Keratinocyte (primary cell): Measurements from ENCODE around the gene KMT2A. TPM values are rescaled to one million over a fixed set of nuclear protein-coding genes. Genes with fewer than 3 reads are reported as not detected.

ENCODE experiments used
- DNase-seq: peaks from one replicate; pipeline ENCODE4 v3.0.0-alpha.2; 2011; ENCODE audit warnings: low read depth, missing footprints, low spot score
- FAIRE-seq: peaks from 2 replicates; lab custom pipeline; 2011; peaks lifted over from hg19 to GRCh38; lab: Jason Lieb, UNC
- H2AFZ ChIP-seq: 2 replicates; pipeline ENCODE4 v1.6.0; 2012; ENCODE audit warnings: low read length, control low read depth, inconsistent platforms; ENCODE audit not compliant: control insufficient read depth
- H3K27ac ChIP-seq: 2 replicates; pipeline ENCODE4 v1.5.1; 2011; ENCODE audit warnings: low read length; ENCODE audit not compliant: control insufficient read depth, insufficient read depth
- H3K27me3 ChIP-seq: 3 replicates; pipeline ENCODE4 v1.6.0; 2011; ENCODE audit warnings: low read length; ENCODE audit not compliant: control insufficient read depth, insufficient read depth; ENCODE audit errors: extremely low read depth
- H3K36me3 ChIP-seq, 2 experiments: 2 replicates in 1 of 2; 3 replicates in 1 of 2; pipeline ENCODE4 v1.5.1; 2011; ENCODE audit warnings: low read length in 2 of 2, mild to moderate bottlenecking in 1 of 2; ENCODE audit not compliant: control insufficient read depth in 2 of 2, insufficient read depth in 2 of 2; ENCODE audit errors: extremely low read depth in 1 of 2
- H3K4me1 ChIP-seq: 3 replicates; pipeline ENCODE4 v1.5.1; 2011; ENCODE audit warnings: low read length; ENCODE audit not compliant: control insufficient read depth, insufficient read depth; ENCODE audit errors: extremely low read depth
- H3K4me2 ChIP-seq: 3 replicates; pipeline ENCODE4 v1.6.0; 2011; ENCODE audit warnings: low read depth, low read length; ENCODE audit not compliant: control insufficient read depth, insufficient read depth; ENCODE audit errors: extremely low read depth
- H3K4me3 ChIP-seq, 3 experiments: fragments of 200-600 bp in 1 of 3; sonication (generic) in 1 of 3; 2 replicates in 2 of 3; 3 replicates in 1 of 3; pipeline ENCODE4 v1.5.1; 2011 to 2016; ENCODE audit warnings: low read length in 3 of 3, mild to moderate bottlenecking in 3 of 3, control low read depth in 2 of 3, inconsistent platforms in 1 of 3, low read depth in 1 of 3, mixed read lengths in 1 of 3, mixed run types in 1 of 3, moderate library complexity in 1 of 3; ENCODE audit not compliant: control insufficient read depth in 2 of 3, insufficient read depth in 2 of 3; ENCODE audit errors: extremely low read depth in 1 of 3
- H3K79me2 ChIP-seq: 2 replicates; pipeline ENCODE4 v1.6.0; 2012; ENCODE audit warnings: low read length; ENCODE audit not compliant: control insufficient read depth, insufficient read depth
- H3K9ac ChIP-seq: 3 replicates; pipeline ENCODE4 v1.6.0; 2011; ENCODE audit warnings: low read length; ENCODE audit not compliant: control insufficient read depth, insufficient read depth; ENCODE audit errors: extremely low read depth
- H3K9me1 ChIP-seq: 3 replicates; pipeline ENCODE4 v1.6.0; 2011; ENCODE audit warnings: low read length; ENCODE audit not compliant: control insufficient read depth, insufficient read depth; ENCODE audit errors: extremely low read depth
- H3K9me3 ChIP-seq: 2 replicates; pipeline ENCODE4 v1.5.1; 2012; ENCODE audit warnings: low read depth, low read length; ENCODE audit not compliant: control insufficient read depth
- H4K20me1 ChIP-seq: 3 replicates; pipeline ENCODE4 v1.6.0; 2011; ENCODE audit warnings: low read length; ENCODE audit not compliant: control insufficient read depth, insufficient read depth; ENCODE audit errors: extremely low read depth
- EZH2 ChIP-seq: IDR thresholded peaks from one replicate; pipeline ENCODE4 v1.6.1; 2012; ENCODE audit warnings: inconsistent platforms, mild to moderate bottlenecking, low read length, moderate library complexity
- dilution Hi-C: fragments of 300-500 bp; cut with MboI; formaldehyde crosslinking; loops from one replicate; pipeline ENCODE4 v1.7.0; 2020; ENCODE audit warnings: low sequenced_read_pairs; ENCODE audit not compliant: extremely low pct_ligation_motif_present
- polyA plus RNA-seq, 5 experiments: library from polyadenylated mRNA; depleted of rRNA in 3 of 5; stranded (reverse) in 3 of 5; stranded (forward) in 1 of 5; unstranded in 1 of 5; fragments of >200 nt; gene quantifications; 1 replicate in 1 of 5; 2 replicates in 3 of 5; 3 replicates in 1 of 5; pipeline versions ENCODE4 v1.2.1 to v1.2.3, GENCODE V29; 2011 to 2012; ENCODE audit warnings: missing spikeins in 2 of 5, low read depth in 1 of 5, low replicate concordance in 1 of 5
- TF ChIP-seq, protein P1 (sequence below), 3 experiments: IDR thresholded peaks in 1 of 3; conservative IDR thresholded peaks in 1 of 3; optimal IDR thresholded peaks in 1 of 3; 2 replicates in 2 of 3; 3 replicates in 1 of 3; pipeline versions ENCODE3 to v1.5.1; 2011; ENCODE audit warnings: low read length in 3 of 3, mild to moderate bottlenecking in 3 of 3, moderate library complexity in 2 of 3, control low read depth in 1 of 3, inconsistent platforms in 1 of 3; ENCODE audit not compliant: insufficient read depth in 2 of 3; ENCODE audit errors: extremely low read depth in 1 of 3

Gene KMT2A
- polyA plus RNA-seq, 1 donor (not counting 4 experiments of a cell fraction or from before 2014, with no cell fraction given), result 11.7 TPM

- Histone ChIP-seq H3K9me1 (no peaks in the 10 kb centered on the region), H2AFZ (no peak overlapping the region), H3K27ac (no peak overlapping the region), H3K4me1 (peaks cover 7% of the 10 kb centered on the region), H3K9me3 (no peaks in the 10 kb centered on the region), H3K79me2 (peaks cover 77% of the 10 kb centered on the region), H3K36me3 (peaks cover 0 to 3% of the 10 kb centered on the region in 2 experiments), H3K27me3 (no peaks in the 10 kb centered on the region), H4K20me1 (no peaks in the 10 kb centered on the region), H3K4me2 (no peak overlapping the region), H3K9ac (no peak overlapping the region), H3K4me3 (no peak overlapping the region)
- no peak for TF ChIP-seq EZH2
- TF ChIP-seq, protein P1, sequence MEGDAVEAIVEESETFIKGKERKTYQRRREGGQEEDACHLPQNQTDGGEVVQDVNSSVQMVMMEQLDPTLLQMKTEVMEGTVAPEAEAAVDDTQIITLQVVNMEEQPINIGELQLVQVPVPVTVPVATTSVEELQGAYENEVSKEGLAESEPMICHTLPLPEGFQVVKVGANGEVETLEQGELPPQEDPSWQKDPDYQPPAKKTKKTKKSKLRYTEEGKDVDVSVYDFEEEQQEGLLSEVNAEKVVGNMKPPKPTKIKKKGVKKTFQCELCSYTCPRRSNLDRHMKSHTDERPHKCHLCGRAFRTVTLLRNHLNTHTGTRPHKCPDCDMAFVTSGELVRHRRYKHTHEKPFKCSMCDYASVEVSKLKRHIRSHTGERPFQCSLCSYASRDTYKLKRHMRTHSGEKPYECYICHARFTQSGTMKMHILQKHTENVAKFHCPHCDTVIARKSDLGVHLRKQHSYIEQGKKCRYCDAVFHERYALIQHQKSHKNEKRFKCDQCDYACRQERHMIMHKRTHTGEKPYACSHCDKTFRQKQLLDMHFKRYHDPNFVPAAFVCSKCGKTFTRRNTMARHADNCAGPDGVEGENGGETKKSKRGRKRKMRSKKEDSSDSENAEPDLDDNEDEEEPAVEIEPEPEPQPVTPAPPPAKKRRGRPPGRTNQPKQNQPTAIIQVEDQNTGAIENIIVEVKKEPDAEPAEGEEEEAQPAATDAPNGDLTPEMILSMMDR (optimal IDR thresholded peaks at IDR 0.05 in 1 of 3, IDR thresholded peaks at IDR 0.05 in 1 of 3, conservative IDR thresholded peaks at IDR 0.05 in 1 of 3; ENCODE audit: extremely low read depth in 1 of 3, insufficient read depth in 2 of 3, low read length in 3 of 3), result no peak
- DNase-seq (no peak), FAIRE-seq (no peak)
- dilution Hi-C loops, result no loop called here
These were observed 12.0 kb downstream of the KMT2A start for GRCh38 chr11:118448294-118448693.

DNA sequence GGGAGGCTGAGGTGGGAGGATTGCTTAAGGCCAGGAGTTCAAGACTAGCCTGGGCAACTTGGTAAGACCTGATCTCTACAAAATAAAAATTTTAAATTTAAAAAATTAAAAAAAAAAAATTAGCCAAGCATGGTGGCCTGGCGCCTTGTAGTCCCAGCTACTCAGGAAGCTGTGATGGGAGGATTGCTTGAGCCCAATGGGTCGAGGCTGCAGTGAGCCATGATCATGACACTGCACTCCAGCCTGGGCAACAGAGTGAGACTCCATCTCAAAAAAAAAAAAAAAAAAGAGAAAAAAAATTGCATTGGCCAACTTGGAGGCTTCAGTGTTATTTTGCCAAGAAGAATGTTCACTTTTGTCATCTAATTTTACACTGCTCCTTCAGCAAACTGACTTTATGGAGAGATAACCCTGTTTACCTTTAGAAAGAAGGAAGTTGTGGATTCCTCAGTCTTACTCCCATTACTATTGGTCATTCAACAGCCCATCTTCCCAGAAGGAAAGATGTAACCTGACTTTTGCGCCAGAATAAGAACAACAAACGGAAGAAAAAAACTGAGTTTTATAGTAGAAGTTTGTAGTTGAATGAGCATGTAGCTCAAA lies 13.1 kb downstream of the KMT2A start:
- H3K4me2 ChIP-seq, result no peak overlapping the region
- FAIRE-seq, result no peak

More for the DNA sequence above, 13.1 kb downstream of the KMT2A start:
- H3K36me3 ChIP-seq, result peaks cover 0 to 3% of the 10 kb centered on the region in 2 experiments
- no peaks in the 10 kb centered on the region for H3K27me3 ChIP-seq
- no peaks in the 10 kb centered on the region for H4K20me1 ChIP-seq
- peaks cover 77% of the 10 kb centered on the region for H3K79me2 ChIP-seq
- DNase-seq, result no peak
- H3K4me3 ChIP-seq, result no peak overlapping the region
- TF ChIP-seq, protein P1 (optimal IDR thresholded peaks at IDR 0.05 in 1 of 3, IDR thresholded peaks at IDR 0.05 in 1 of 3, conservative IDR thresholded peaks at IDR 0.05 in 1 of 3; ENCODE audit: extremely low read depth in 1 of 3, insufficient read depth in 2 of 3, low read length in 3 of 3), result no peak
- TF ChIP-seq EZH2, result no peak
- peaks cover 6% of the 10 kb centered on the region for H3K9me1 ChIP-seq
- dilution Hi-C loops, result no loop called here
- H2AFZ ChIP-seq, result no peak overlapping the region
- peaks cover 7% of the 10 kb centered on the region for H3K4me1 ChIP-seq
- H3K9me3 ChIP-seq, result no peaks in the 10 kb centered on the region
- H3K9ac ChIP-seq, result no peak overlapping the region
- H3K27ac ChIP-seq, result no peak overlapping the region
